Stimulated activated CD8-positive, alpha-beta memory T cell treated with anti-CD3 and anti-CD28 coated beads, Interleukin-15, amount 100 ng/mL, for 24 hours (primary cell): ENCODE measurements around the gene LILRB4.
"Not testable (repeated sequence)": the region's sequence is repeated elsewhere in the genome, so short reads cannot be mapped to it uniquely, and the experiment has no call there.

ENCODE experiments used
- DNase-seq: peaks from one replicate; pipeline ENCODE4 v3.0.0-alpha.2; 2020; ENCODE audit warnings: low read depth

LILRB4 gene

GRCh38 chr19:54694648-54695047, 31.9 kb downstream of the LILRB4 start:
- no peak for DNase-seq

GRCh38 chr19:54696117-54696548, 33.3 kb downstream of the LILRB4 start:
- DNase-seq, result no peak

- DNase-seq, result no peak
These were observed 34.0 kb downstream of the LILRB4 start for GRCh38 chr19:54696766-54697165.

GRCh38 chr19:54697716-54698115, 34.9 kb downstream of the LILRB4 start:
- not testable (repeated sequence) for DNase-seq

- no peak for DNase-seq
These were observed 42.1 kb downstream of the LILRB4 start for GRCh38 chr19:54704928-54705327.

- no peak for DNase-seq
These were observed 45.2 kb downstream of the LILRB4 start for GRCh38 chr19:54707962-54708361.

GRCh38 chr19:54708781-54709180, 46.0 kb downstream of the LILRB4 start:
- no peak for DNase-seq

GRCh38 chr19:54709212-54709948, 46.6 kb downstream of the LILRB4 start:
- DNase-seq, result no peak

GRCh38 chr19:54709956-54710355, 47.2 kb downstream of the LILRB4 start:
- not testable (repeated sequence) for DNase-seq
